GM21390 (cell line): ENCODE data around the gene ELF2.
"Not testable (repeated sequence)": the region's sequence is repeated elsewhere in the genome, so short reads cannot be mapped to it uniquely, and the experiment has no call there.

Experiments used
- ATAC-seq: cut with Tn5 transposase; IDR thresholded peaks from one replicate; pipeline ENCODE4 v1.9.1; 2021; ENCODE audit not compliant: unreplicated experiment

The ELF2 gene

DNA sequence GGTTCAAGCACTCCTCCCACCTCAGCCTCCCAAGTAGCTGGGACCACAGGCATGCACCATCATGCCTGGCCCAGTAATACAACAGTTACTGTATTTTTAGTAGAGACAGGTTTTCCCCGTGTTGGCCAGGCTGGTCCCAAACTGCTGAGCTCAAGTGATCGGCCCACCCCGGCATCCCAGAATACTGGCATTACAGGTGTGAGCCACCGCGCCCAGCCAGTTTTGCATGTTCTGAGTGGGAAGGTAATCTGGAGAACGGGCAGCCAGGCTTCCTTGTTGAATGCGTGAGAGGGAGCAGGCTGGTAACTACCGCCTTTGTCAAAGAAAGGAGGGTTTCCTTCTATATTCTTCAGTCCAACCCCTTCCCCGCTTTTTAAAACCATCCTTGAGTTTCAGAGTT is 152.3 kb downstream of the ELF2 start:
- no peak for ATAC-seq

DNA sequence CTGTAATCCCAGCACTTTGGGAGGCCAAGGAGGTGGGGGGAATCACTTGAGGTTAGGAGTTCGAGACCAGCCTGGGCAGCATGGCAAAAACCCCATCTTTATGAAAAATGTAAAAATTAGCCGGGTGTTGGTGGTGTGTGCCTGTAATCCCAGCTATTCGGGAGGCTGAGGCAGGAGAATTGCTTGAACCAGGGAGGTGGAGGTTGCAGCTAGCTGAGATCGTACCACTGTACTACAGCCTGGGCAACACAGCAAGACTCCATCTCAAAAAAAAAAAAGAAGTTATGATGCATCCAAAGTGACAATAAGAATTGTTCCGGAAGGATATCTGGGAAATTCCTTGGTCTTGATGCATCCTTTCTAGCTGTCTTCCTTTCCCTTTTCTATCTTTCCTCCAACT is 154.2 kb downstream of the ELF2 start:
- no peak for ATAC-seq

DNA sequence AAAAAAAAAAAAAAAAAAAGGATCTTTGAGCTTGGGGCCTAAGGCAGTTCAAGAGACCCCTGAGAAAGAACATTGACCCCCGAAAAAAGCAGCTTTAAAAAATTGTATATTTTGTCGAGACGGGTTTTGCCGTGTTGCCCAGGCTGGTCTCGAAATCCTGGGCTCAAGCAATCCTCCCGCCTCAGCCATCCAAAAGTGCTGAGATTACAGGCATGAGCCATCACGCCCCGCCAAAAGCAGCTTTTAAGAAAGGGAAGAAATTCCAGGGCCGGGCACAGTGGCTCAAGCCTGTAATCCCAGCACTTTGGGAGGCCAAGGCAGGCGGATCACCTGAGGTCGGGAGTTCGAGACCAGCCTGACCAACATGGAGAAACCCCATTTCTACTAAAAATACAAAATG is 155.9 kb downstream of the ELF2 start:
- ATAC-seq, result not testable (repeated sequence)

DNA sequence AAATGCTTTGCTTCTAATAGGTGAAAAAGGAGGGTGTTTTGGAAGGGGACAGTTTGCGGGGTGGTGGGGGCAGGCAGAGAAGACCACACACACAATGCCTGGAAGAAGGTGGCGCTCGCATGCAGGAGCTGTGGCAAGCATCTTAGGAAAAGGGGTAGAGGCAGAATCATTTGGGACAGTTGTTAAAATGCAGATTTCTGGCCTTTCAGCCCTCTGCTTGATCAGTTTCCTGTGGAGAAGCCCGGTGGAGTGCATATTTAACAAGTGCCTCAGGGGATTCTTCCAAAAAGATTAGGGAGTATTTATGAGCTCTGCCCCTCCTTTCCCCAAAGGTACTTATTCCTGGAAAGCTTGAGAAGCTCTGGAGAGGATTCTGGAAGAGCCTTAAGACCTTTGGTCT is 156.6 kb downstream of the ELF2 start:
- no peak for ATAC-seq

DNA sequence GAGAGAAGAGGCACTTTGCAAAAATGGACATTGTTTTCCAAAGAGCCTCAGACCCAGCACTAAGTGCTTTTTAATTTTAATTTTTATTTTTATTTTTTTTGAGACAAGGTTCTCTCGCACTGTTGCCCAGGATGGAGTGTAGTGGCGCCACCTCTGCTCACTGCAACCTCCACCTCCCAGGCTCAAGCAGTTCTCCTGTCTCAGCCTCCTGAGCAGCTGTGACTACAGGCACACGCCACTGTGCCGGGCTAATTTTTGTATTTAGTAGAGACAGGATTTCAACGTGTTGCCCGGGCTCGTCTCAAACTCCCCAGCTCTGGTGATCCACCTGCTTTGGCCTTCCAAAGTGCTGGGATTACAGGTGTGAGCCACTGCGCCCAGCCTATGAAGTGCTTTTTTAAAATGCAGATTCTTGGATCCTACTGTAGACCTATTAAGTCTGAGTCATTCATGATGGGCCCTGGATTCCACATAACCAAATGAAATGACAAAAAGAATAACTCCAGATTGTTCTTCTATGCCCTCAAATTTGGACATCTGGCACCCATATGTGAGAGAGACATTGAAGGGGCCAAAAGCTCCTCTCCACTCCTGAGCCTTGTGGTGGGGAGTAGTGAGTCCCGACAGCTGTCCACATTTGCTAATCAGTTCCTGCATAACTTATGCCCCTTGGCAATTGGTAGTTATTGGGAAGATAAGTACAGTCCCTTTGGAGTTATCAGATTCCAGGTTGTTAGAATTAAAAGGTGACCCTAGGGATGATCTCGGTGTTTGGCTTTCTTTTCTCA is 157.9 kb downstream of the ELF2 start:
- no peak for ATAC-seq

DNA sequence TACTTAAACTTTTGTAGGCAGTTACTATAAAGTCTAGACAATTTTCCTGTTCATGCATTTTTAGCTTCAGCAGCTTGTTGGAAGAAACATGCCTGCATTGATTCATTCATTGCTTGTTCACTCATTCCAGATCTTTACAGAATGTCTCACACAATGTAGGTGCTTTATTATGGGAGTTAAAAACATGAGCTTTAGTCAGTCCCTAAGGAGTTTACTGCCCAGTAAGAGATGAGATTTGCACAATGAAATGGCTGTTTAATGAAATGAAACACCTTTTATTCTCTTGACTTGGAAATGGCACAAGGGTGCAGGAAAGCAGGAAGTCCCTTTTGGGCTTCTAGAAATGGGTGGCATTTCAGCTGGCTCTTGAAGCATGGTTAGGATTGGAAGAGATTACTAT is 158.5 kb downstream of the ELF2 start:
- no peak for ATAC-seq

DNA sequence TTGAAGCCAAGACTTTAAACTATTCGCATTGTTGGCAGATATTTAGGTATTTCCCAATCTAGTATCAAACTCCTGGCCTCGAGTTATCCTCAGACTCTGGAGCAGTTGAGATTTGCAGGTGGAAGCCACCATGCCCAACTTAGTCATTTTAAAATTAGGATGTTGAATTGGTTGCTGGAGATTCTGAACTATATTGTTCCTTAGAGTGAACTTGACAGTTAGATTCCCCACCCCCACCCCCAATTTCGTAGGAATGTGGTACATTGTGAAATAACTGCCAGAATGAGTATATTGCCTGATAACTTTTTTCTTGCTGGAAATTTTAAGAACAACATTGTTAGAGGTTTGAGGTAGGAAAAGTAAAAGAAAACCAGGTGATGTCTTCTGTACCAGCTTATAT is 159.2 kb downstream of the ELF2 start:
- no peak for ATAC-seq

DNA sequence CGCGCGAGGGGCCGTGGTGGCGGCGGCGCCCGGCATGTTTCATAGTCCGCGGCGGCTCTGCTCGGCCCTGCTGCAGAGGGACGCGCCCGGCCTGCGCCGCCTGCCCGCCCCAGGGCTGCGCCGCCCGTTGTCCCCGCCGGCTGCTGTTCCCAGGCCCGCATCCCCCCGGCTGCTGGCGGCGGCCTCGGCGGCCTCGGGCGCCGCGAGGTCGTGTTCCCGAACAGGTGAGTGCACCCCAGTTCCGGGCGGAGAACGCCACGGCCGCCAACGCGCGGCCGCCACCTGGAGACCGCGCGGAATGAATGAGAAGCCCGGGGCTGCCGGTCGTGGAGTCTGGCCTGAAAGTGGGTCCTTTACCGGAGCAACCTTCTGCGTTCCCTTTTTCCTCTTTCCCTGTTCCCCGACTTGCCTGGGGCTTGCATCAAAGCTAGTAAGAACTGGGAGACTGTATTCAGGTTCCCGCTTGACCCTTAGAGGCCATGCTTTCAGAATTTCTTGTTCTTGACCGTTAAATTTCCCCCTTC is 161.0 kb downstream of the ELF2 start:
- ATAC-seq, result peak; percentile 37

DNA sequence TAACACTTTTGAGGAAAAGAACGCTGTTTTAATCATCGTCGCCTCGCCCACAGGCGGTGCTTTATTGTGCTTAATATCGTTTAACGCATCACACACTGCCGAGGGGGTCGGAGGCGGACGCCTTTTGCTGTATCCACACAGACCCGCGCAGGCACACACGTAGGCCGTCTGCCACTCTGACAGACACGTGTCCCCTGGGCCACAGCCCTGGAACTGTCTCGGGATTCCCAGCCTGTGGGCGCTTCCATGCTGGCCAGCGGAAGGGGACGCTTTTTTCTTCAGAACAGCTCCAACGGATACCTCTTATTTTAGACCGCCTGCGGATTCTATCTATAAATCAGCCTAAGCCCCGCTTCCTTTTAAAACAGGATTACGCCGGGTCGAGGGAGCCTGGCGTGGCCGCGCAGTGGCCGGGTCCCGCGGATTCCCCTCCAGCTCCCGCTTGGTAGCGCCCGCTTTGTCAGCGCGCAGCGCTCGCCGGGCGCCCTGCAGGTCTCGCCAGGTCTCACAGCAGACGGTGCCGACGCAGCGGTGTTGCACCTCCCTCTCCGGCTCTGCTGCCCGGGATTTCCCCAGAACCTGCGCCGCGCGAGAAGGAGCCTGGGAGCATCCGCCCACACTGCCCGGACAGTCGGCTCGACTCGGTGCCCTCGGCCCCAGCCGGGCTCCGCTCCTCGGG is 161.6 kb downstream of the ELF2 start, which contains the start of gene NOCT:
Gene NOCT, plus strand, starts transcription at position 513 of the 679 bp plus-strand sequence. CDS start 201 bp downstream, outside the sequence.
- ATAC-seq, result peak; percentile 94

DNA sequence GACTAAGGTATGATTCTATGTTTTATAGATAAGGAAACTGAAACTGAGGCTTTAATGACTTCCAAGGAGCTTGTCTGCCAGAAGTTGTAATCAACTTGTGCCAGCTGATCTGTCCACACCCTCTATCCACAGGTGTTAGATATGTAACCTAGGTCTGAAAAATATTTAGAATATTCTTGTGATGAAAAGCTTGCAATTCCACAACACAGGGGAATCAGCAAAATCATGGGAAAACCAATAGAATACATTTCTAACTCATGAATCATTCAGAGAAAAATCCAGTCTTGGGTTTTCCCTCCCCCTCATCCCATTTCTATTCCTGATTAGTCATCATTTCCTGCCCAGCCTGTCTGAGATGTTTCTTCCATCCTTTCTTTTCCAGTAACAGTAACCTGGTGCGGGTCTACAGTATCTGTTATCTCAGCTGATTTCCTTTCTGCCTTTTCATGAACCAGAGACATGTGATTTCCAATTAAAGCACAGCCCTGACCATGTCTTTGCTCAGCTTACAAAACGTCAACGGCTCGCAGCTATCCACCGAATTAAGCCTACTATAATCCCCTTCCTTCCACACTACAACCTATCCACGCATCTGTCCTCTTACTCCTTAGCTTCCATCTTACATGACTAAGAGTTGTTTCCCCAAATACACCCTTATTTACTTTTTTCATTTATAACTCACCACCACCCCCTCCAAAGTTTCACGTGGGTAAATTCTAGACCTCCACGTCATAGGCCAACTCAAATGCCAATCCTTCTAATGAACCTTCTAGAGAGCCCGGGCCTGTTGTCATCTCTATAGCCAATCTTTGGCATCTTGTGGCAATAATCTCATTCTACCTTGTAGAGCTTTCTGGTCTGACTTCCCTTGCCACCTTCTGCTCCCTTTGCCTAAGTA is 162.4 kb downstream of the ELF2 start:
- peak; percentile 1 for ATAC-seq

DNA sequence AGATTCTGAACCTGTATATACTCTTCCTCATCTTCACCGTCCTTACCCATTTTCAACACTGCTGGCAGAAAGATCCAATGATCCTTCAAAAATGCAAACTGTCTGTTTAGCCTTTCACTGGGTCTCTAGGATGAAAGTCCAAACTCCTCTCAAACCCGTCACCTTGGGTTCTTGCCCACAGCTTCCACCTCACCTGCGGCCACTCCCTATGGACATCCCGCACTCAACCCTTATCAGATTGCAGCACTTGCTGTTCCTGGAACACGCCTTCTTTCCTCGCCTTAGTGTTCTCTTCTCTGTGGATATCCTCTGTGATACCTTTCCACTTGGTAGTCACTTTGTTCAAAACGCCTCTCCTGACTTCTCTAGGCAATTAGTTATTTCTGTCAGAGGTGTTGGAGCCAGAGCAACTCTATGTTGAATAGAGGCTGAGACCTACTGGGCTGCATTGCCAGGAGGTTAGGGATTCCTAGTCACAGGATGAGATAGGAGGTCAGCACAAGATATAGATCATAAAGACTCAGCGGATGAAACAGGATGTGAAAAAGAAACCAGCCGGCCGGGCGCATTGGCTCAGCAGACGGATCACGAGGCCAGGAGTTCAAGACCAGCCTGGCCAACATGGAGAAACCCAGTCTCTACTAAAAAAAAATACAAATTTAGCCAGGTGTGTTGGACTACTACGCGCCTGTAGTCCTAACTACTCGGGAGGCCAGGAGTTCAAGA is 165.6 kb downstream of the ELF2 start:
- ATAC-seq, result no peak

DNA sequence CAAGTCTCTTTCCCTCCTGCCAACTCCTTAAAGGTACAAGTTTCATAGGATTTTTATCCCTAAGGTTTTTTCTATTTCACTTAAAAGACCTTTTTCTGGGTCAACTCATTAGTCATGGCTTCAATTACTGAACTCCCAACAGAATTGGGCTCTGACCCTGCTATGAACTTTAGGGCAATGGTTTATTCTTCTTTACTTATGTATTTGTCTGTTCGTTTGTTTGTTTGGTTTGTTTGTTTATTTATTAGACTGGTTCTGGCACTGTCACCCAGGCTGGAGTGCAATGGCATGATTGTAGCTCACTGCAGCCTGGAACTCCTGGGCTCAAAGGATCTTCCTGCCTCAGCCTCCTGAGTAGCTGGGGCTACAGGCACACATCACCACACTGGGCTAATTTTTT is 167.3 kb downstream of the ELF2 start:
- ATAC-seq, result no peak

DNA sequence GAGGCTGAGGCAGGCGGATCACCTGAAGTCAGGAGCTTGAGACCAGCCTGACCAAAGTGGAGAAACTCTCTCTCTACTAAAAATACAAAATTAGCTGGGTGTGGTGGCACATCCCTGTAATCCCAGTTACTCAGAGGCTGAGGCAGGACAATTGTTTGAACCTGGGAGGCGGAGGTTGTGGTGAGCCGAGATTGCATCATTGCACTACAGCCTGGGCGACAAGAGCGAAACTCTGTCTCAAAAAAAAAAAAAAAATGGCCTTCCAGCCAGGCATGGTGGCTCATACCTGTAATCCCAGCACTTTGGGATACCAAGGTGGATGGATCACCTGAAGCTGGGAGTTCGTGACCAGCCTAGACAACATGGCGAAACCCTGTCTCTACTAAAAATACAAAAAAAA is 168.7 kb downstream of the ELF2 start:
- ATAC-seq, result not testable (repeated sequence)

DNA sequence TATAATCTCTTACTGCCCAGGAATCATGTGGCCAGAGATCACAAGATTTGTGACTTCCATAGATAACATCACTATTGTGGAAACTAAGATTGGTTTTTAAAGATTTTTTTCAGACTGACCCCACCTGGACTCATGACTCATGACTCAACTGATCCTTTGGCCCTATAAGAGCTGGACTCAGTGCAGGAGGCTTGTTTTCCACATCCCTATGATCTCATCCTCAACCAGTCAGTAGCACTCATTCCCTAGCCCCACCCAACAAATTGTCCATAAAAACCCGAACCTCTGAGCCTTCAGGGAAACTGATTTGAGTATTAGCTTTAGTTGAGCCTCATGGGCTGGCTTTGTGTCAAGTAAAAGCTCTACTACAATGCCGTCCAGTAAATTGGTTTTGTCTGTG is 169.4 kb downstream of the ELF2 start:
- no peak for ATAC-seq
